Measurements from ENCODE around the gene RAD51B.
"Not testable (repeated sequence)": the region's sequence is repeated elsewhere in the genome, so short reads cannot be mapped to it uniquely, and the experiment has no call there.

Gene RAD51B

DNA sequence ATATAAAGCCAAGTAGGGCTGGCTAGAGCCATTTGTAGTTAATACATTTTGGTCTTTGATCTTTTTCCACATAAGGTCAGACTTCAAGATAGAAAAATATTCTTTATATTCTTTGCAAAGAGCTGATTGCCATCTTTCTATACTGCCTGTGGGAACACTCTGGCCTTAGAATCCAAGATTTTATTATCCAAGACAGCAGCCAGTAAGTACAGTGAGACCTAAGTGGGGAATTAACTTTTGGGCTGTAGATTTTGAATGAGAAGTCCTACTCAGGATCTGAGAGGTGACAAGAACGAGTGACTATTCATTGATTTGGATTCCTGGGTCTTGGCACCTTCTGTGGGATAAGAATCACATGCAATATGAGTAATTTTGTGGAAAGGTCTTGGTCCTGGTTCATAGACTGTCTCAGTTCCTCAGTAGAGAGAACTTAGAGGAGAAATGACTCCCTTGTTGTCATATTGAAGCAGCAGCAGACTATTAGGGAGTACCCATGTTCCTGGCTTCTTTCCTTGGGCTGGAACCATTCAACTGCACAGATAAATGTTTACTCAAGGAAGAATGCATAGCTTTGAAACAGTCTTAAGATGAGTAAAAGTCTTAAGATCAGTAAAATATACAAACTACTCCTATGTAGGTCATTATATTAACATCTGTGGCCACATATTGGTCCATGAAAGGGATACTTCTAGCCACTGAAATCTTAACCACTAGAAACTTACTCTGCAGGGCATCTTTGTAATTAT lies 353.8 kb downstream of the RAD51B start:
- no peak for DNase-seq (ENCODE audit: low read depth in 2 of 2)

DNA sequence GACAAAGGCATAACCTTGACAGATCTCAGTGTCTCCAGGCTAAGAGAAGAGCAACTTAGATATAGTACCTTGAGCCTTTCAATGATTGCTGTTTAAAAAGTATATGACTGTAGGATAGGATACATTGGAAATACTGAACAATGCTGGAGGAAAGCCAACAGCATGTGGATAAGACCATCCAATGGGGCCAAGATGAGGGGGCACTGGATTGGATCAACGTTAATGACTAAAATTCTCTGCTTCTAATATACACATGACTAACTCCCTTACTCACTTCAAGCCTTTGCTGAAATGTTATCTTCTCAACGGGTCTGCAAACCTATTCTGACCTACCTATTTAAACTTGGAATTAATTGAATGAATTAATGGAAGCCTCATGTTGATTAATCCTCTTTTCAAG lies 354.9 kb downstream of the RAD51B start:
- DNase-seq (ENCODE audit: low read depth in 2 of 2): no peak

DNA sequence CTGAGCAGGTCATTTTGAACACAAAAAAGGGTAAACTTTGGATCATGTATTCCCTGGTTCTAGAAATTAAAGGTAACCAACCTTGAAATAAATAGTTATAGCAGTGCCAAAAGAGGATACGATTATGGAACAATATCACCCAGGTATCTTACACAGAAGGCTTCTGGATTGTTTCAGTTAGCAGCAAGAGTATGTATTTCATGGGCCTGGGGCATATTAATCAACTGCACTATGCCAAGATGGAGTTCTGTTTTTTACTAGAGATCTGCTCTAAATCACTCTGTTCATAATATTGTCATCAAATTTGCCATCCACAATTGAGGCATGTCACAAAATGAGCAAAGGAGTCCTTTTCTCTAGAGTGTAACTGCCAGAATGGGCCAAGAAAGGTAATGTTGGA lies 357.1 kb downstream of the RAD51B start:
- no peak for DNase-seq (ENCODE audit: low read depth in 2 of 2)

DNA sequence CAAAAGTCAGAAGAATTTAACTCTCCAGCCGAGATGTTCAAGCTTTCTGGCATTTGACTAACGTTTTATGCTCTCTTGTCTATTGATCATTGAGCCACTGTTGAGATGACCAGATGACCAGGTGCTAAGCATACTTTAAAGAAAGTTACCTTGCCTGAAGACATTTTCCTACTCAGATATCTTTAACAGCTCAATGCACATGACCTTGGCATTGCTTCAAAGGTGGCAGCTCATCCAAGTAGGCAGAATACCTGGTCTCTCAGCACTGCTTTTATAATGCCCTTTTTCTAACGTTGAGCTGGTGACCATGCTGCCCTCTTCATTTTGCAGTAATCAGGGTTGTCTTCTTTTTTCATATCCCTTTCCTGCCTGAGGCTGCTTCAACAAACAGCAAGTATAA lies 358.1 kb downstream of the RAD51B start:
- no peak for DNase-seq (ENCODE audit: low read depth in 2 of 2)

DNA sequence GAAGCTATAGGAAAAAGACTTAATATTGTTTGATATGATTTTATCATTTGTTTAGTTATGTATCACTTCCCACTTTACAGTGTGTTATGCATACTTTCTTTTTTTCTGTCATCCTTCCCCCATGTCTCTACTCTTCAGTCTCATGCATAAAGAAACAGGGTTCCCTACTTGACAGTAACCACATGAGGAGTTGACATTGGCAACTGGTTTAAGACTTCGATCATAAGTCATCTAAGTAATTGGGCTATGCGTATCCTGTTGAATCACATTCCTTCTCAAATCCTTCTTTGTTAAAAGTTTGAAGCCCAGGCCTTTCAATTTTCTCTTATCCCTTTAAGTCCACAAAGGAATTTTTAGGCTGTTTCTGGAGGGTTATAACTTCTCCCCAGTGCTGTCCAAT lies 358.7 kb downstream of the RAD51B start:
- no peak for DNase-seq (ENCODE audit: low read depth in 2 of 2)

DNA sequence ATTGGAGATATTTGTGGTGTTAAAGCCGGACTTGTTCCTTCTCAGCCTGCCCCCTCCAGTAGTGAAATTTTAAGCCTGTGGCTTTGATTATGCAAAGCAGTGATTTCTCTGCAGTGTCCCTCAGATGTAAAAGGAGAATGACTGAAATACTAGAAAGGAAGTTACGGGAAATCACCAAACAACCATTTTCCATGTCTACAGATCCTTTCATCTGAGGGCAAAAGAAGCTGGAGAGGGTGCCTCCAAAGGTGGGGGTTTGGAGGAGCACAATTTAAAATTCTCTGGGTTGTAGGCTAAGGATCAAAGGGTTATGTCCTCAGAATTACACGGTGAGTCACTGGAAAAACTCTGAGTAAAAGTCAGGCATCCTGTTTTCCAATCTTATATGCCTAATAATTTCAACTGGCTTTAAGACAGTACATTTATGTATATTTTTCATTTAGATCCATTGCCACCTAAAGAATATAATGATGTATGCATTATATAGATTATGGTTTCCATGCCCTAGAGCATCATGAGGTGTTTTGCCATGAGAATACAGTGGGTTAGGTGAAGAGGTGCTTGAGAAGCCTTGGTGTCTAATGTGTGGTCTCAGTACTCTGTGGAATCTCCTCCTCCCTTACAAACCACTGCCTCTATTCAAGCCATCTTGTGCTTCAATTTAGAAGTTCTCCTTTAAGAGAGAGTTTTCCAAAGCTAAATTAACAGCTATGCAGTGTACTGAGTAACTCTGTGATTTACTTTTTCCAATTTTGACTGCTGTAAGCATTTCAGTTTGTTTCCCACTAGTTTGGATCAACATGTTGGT lies 362.1 kb downstream of the RAD51B start:
- no peak for DNase-seq (ENCODE audit: low read depth in 2 of 2)

DNA sequence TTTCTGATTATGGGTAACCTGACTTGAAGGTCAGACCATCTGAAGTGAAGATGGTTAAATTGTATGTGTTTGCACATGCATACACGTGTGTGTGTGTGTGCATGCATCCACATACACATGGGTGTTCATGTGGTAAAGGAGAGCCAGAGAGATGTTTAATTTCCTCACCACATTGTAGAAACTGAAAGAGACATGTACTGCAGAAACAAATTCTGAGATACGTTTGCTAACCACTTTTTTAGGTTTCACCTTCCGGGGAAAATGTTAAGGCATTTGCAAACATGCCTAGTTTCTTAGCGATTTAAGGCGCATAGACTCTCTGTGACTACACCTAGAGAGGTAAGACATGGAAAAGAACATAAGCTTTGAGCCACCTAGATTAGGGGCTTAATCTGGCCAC lies 362.9 kb downstream of the RAD51B start:
- DNase-seq (ENCODE audit: low read depth in 2 of 2): no peak

DNA sequence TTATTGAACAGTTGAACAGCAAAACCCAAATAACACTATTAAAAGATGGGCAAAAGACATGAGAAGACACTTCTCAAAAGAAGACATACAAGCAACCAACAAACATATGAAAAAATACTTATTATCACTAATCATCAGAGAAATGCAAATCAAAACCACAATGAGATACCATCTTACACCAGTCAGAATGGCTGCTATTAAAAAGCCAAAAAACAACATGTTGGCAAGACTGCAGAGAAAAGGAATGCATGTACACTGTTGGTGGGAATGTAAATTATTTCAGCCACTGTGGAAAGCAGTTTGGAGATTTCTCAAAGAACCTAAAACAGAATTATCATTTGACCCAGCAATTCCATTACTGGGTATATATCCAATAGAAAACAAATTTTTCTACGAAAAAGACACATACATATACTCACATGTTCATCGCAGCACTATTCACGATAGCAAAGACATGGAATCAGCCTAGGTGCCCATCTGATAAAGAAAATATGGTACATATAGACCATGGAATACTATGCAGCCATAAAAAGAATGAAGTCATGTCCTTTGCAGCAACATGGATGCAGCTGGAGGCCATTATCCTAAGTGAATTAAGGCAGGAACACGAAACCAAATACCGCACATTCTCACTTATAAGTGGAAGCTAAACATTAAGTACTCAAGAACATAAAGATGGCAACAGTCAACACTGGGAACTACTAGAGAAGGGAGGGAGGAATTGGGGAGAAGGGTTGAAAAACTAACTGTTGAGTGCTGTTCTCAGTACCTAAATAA lies 367.1 kb downstream of the RAD51B start:
- not testable (repeated sequence) for DNase-seq (ENCODE audit: low read depth in 2 of 2)

DNA sequence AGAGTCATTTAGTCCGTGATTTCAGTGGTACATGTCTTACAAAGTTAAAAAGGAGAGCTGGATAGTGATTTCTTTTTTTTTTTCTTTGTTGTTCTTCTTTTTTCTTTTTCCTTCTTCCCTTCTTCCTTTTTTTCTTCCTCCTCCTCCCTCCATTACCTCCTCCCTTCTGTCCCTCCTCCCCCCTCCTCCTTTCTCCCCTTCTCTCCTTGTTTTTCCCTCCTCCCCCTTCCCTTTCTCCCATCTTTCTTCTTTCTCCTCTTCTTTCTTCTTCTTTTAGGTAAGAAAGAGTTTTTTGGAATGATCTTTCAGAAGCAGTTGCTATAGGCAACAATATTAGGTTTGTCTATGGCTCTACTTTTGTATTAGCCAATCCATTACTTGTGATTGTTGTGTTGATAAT lies 368.6 kb downstream of the RAD51B start:
- no peak for DNase-seq (ENCODE audit: low read depth in 2 of 2)

DNA sequence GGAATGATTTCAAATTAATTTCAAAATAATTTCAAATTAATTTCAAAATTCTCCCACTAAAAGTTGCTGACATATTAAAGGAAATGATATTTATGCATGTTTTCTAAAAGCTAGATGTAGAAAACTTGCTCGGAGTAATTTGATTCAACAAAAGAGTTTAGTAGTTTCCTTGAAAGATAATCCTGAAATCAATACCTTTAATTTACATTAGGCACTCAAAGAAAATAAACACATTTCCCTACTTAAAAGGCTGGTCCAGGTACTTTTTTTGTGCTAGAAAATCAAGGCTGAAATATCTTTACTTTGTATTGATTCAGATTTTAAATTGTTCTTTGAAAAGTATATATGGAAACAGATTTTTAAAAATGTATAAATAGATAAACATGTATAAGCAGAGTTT lies 370.5 kb downstream of the RAD51B start:
- no peak for DNase-seq (ENCODE audit: low read depth in 2 of 2)

DNA sequence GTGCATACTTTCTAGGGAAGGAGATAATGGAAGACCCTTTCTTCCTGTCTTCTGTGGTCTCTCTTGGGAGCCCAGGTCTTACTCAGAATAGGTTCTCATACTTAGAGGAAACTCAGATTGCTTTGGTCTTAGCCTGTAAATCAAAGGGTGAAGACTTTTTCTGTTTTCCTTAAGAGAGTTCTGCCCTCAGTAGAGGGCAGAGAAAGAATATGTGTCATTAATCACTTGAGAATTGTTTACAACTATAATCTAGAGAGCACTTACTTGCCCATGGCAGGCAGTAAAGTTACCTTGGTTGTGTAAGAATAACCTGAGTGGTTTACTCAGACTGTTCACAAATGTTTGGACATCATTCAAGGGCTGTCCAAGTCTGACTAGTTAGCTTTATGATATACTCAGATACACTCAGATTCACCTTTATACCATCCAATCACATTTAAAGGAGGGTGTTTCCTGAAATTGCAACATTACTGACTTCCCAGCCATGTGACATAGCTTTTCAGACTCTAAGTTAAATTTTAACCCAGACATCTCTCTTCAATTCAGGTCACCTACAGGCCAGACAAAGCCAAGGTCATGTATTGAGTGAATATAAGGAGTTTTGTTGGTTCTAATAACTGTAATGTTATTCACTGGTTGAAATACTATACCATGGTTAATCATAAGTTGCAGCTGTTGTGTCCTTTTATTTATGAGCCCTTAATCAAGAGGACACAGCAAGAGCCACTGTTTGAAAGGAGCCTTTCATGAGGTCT lies 372.2 kb downstream of the RAD51B start:
- DNase-seq (ENCODE audit: low read depth in 2 of 2): no peak

DNA sequence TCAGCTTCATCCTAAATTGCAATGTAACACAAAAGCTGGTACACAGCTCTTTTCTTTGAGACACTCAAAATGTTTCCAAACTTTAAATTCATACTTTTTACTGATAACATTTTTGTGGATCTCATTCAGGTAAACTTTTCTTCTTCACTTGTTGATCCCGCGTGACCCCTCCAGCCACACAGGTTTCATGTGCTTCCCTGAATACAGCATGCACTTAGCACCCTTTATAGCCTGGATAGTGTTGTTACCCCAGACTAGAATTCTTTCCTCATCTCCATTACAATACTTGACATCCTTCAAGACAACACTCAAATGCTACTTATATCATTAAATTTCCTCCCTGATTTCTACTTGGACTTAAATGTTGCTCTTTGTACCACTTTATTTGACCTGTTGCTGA lies 373.4 kb downstream of the RAD51B start:
- DNase-seq (ENCODE audit: low read depth in 2 of 2): no peak

DNA sequence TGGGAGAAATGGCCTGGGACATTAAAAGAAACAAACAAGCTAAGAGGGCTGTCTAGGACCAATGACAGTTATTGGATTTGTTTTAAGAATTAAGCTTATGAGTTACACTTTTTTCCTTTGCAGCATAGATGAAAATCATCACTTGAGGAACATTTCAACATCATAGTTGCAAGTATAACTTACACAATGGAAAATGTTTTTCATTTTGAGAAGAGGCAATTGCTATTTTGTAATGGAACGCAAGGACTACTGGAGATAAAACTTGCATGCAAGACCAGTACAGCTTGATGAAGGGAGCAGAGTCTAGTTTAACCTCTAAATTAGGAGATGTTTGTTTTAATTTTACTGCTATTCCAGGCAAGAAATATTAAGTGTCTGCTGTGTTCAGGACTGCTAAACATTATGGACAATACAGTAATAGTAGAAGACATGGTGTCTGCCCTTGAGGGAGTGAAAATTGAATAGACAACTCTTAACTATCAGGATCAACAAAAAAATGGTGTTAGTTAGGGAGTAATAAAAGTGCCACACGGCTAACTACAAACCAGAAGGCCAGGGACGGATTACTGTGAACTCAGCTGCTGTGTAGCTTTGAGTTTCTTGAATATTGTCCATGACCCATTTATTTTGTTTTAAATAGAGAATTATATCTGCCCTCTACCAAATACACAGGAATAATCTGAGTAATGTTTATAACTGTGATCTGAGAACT lies 374.5 kb downstream of the RAD51B start:
- no peak for DNase-seq (ENCODE audit: low read depth in 2 of 2)

DNA sequence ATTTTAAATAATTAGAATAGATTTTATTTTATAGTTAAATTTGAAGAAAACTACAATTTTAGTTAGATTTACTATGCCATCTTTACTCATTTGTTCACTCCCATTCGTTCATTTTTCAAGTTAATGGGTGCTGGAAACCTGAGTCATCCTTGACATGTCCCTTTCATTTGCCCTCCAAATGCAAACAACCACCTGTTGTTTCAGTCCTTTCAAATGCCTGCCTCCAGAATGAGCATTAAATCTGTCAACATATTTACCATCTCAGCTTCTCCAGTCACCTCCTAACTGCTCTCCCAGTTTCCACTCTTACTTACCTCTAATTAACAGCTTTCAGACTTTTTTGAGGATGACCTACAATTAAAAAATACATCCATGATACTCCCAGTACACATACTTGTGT lies 375.5 kb downstream of the RAD51B start:
- no peak for DNase-seq (ENCODE audit: low read depth in 2 of 2)

DNA sequence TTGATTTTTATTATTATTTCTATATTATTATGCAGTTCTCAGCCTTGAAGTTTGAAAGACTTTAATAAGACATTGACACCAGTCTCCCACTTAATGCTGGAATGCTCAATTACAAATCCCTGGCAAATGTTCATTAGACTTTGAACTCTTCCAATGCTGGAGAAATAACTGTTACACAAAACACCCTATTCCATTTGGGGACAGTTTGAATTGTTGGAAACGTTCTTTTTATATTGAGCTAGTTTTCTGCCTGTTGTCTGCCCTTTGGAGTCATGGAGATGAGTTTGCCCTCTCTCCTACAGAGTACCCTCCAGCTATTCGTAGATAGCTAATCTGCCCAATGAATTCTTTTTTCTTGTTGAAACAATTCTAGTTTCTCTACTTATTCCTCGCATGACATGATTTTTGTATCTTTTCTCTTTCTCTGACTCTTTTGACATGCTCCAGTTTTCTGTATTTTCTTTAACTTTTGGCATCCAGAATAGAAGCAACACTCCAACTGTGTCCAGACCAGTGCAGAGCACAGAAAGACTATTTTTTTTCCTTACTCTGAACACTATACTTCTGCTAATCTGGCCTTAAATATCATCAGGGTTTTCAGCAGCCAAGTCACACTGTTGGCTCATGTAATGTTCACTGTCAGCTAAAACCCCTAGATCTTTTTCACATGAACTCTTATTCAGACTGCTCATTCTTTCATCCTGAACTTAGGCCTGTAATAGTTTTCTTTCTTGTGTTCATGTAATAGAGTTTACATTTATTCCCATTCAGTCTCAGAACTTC lies 379.3 kb downstream of the RAD51B start:
- DNase-seq (ENCODE audit: low read depth in 2 of 2): no peak

DNA sequence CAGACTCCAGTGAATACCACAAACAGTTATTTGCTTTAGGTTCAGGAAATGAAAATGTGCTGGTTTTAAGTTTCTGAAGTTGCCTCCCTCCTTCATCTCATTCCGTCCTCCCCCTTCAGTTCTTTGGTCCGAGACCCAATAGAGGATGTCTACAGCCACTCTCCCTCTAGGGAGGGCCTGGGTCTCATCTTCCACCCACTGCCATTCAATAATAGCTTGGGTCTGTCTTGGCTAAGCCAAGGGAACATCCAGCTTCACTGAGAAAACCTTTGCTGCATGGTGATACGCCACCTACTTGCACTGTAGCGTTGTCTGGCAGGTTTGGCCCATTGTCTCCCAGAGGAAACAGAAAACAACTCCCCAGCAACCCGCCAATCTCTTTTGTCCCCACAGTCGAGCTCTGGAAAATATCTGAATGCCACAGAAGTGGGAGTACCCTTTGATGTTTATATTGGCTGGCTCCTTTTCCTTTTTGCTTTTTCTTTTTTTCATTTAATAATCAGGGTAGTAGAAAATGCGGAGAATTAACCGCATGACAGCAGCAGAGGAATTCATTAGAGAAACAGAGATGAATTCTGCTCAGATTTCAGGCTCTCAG lies 380.1 kb downstream of the RAD51B start:
- DNase-seq (ENCODE audit: low read depth in 2 of 2): no peak

DNA sequence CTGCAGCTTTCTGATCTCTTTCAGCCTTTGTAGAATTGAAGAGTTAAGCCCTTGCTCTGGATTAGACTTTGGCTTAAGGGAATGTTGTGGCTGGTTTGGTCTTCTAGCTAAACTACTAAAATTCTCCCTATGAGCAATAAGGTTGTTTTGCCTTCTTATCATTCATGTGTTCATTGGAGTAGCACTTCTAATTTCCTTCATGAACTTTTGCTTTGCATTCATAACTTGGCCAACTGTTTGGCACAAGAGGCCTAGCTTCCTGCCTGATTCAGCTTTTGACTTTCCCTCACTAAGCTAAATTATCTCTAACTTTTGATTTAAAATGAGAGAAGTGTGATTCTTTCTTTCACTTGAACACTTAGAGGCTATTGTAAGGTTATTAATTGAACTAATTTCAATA lies 384.3 kb downstream of the RAD51B start:
- DNase-seq (ENCODE audit: low read depth in 2 of 2): no peak

DNA sequence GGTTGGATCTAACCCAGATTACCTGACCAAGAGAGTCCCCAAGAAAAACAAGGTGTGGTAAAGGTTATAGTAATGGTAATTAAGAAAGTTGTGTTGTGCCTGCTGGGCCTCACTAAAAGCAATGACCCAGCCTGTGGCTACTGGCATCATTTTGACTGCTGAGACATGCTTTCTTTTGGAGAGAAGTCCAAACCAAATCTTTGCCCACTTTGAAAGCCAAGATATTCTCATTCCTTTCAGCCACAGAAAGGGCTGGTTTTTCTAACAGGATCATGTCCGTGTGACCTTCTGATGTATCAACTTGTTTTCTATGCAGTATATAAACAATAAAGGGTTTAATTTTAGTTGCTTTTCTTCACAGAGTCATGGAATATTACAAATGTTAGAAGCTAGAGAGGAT lies 388.6 kb downstream of the RAD51B start:
- no peak for DNase-seq (ENCODE audit: low read depth in 2 of 2)

DNA sequence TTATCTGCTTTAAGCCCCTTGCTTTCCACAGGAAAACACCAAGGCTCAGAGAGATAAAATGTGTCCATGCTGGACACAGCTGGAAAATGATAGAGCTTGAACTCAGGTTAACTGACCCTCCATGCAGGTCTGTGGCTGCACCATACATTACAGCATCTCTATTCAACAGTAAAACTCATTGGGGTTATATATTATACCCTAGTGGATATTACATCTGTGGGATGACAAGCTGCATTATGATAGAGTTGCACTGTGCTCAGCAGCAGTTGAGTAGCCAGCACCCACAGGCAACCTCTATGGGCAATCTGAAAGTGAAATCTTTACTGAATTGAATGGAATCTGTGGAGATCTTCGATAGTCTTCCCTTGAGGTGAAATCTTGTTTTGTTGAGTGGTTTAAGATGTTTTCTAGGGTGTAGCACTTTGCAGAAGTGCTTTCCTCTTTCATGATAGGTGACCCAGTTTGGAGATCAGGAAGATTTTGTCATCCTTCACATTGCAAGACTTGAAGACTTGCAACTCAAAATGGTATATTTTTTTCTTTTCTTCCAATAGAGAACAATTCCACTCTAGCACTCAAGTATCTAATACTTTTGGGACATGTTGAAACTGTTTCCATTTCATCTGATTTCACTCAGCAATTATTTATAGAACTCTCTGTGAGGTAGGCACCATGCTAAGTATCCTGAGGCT lies 389.2 kb downstream of the RAD51B start:
- no peak for DNase-seq (ENCODE audit: low read depth in 2 of 2)
